SK-N-SH (cell line): Measurements from ENCODE around the gene CLEC9A.

Experiments
- EP300 ChIP-seq, 2 experiments: IDR thresholded peaks; 2 replicates each; pipeline versions ENCODE4 v1.4.0 to v1.6.1; 2012; ENCODE audit warnings: borderline replicate concordance in 1 of 2, low read depth in 1 of 2, low read length in 1 of 2
- FOXM1 ChIP-seq: IDR thresholded peaks from 2 replicates; pipeline ENCODE4 v1.4.0; 2012; ENCODE audit warnings: low read depth, mild to moderate bottlenecking
- MAX ChIP-seq: IDR thresholded peaks from 2 replicates; pipeline ENCODE4 v1.4.0; 2012; ENCODE audit warnings: low read depth
- RCOR1 ChIP-seq: fragments of 150-350 bp; IDR thresholded peaks from 2 replicates; pipeline ENCODE4 v1.6.1; 2017; ENCODE audit warnings: antibody characterized with exemption, low read length
- REST ChIP-seq: IDR thresholded peaks from 2 replicates; pipeline ENCODE4 v1.6.1; 2012; ENCODE audit warnings: mild to moderate bottlenecking, low read depth, low read length, moderate library complexity
- SIN3A ChIP-seq: IDR thresholded peaks from 2 replicates; pipeline ENCODE4 v1.6.1; 2012; ENCODE audit warnings: low read depth, mild to moderate bottlenecking, low read length, moderate library complexity, borderline replicate concordance
- TF ChIP-seq, protein P1 (sequence below): fragments of 200-600 bp; sonication (generic); IDR thresholded peaks from 2 replicates; pipeline ENCODE4 v1.6.1; 2017; ENCODE audit warnings: antibody characterized with exemption, mild to moderate bottlenecking, moderate library complexity

DNA sequence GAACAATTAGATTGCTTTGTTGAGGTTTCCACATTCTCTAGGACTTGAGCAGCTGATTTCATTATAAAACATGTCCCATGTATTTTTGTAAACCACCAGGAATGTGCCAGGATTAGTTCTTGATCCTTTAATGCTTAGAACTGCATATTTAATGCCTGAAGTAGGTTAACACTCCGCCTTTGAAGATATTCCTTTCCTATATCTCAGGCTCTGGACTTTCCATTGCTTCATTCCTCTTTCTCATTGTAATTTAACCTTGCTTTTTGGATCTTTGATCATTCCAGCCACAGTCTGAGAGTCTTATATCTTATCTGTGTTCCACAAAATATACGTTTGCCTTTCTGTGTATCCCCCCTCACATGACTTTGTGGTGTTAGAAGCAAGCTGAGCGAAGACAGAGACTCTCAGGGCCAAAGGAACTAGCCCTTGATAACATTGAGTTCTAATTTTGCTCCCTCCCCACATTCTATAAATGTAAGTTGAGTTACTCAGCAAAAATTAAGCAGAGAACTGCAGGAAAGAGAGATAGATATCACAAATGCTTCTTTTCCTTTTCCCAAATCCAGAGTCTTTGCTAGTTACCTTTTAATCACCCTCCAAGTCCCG lies 29.2 kb upstream of the CLEC9A start:
- TF ChIP-seq RCOR1, result no peak
- TF ChIP-seq MAX, result no peak
- TF ChIP-seq, protein P1, sequence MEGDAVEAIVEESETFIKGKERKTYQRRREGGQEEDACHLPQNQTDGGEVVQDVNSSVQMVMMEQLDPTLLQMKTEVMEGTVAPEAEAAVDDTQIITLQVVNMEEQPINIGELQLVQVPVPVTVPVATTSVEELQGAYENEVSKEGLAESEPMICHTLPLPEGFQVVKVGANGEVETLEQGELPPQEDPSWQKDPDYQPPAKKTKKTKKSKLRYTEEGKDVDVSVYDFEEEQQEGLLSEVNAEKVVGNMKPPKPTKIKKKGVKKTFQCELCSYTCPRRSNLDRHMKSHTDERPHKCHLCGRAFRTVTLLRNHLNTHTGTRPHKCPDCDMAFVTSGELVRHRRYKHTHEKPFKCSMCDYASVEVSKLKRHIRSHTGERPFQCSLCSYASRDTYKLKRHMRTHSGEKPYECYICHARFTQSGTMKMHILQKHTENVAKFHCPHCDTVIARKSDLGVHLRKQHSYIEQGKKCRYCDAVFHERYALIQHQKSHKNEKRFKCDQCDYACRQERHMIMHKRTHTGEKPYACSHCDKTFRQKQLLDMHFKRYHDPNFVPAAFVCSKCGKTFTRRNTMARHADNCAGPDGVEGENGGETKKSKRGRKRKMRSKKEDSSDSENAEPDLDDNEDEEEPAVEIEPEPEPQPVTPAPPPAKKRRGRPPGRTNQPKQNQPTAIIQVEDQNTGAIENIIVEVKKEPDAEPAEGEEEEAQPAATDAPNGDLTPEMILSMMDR, result no peak
- TF ChIP-seq SIN3A, result no peak
- no peak for TF ChIP-seq FOXM1
- no peak for TF ChIP-seq EP300 (IDR thresholded peaks at IDR 0.05; ENCODE audit: borderline replicate concordance in 1 of 2, low read depth in 1 of 2, low read length in 1 of 2)
- TF ChIP-seq REST, result no peak
